Dendritic cell treated with granulocyte-macrophage colony-stimulating factor and Interleukin-4, amounts not matched to agents 40 ng/mL and 50 ng/mL, for 4 days (primary cell): ENCODE results near the gene URB1.

Experiments
- H3K27ac Mint-ChIP-seq: one replicate; pipeline ENCODE4 v1.8.0; 2022; ENCODE audit warnings: mild to moderate bottlenecking, mixed read lengths
- H3K27me3 Mint-ChIP-seq: one replicate; pipeline ENCODE4 v1.8.0; 2022; ENCODE audit warnings: mild to moderate bottlenecking, mixed read lengths
- H3K36me3 Mint-ChIP-seq: one replicate; pipeline ENCODE4 v1.8.0; 2022; ENCODE audit warnings: low read depth, mixed read lengths
- H3K4me1 Mint-ChIP-seq: one replicate; pipeline ENCODE4 v1.8.0; 2022; ENCODE audit warnings: low read depth, mixed read lengths
- H3K4me3 Mint-ChIP-seq: one replicate; pipeline ENCODE4 v1.8.0; 2022; ENCODE audit warnings: mild to moderate bottlenecking, moderate library complexity, mixed read lengths
- H3K9me3 Mint-ChIP-seq: one replicate; pipeline ENCODE4 v1.8.0; 2022; ENCODE audit warnings: mixed read lengths
- intact Hi-C: fragments of 100-400 bp; cut with micrococcal nuclease; formaldehyde crosslinking; loops from one replicate; pipeline ENCODE4 v1.15.0; 2022

The URB1 gene

DNA sequence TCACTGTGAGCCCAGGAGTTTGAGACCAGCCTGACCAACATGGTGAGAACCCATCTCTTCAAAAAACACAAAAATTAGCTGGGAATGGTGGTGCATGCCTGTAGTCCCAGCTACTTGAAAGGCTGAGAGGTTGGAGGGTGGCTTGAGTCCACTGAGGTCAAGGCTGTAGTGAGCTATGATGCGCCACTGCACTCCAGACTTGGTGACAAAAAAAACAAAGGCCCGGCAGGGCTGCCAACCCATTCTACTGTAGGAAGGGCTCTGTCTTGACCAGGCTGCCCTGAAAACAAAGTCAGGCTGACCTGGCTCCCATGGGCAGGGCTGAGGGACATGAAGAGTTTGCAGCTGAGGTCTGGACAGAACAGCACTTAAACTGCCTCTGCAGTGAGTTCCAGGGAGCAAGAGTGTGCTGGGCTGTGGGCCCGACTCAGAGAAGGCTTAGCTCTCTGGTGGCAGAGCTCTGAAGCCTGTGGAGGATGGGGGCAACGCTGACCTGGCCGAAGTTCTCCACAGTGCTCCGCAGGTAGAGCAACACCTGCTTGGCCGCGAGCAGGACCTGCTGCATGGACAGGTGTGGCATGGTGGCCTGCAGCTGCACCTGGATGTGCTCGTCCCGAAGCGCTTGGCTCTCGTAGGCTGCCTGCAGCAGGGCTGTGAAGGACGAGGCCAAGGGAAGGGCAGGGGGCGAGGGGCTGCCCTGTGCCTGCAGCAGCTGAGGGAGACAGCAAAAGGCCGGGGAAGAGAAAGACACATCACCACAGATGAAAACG is 42.4 kb downstream of the URB1 start:
- Mint-ChIP-seq H3K4me1 (no peaks in the 10 kb centered on the region), H3K27me3 (no peaks in the 10 kb centered on the region), H3K4me3 (no peak overlapping the region), H3K27ac (no peak overlapping the region), H3K9me3 (peaks cover 6% of the 10 kb centered on the region), H3K36me3 (peaks cover 100% of the 10 kb centered on the region)
- intact Hi-C loops = no loop called here

DNA sequence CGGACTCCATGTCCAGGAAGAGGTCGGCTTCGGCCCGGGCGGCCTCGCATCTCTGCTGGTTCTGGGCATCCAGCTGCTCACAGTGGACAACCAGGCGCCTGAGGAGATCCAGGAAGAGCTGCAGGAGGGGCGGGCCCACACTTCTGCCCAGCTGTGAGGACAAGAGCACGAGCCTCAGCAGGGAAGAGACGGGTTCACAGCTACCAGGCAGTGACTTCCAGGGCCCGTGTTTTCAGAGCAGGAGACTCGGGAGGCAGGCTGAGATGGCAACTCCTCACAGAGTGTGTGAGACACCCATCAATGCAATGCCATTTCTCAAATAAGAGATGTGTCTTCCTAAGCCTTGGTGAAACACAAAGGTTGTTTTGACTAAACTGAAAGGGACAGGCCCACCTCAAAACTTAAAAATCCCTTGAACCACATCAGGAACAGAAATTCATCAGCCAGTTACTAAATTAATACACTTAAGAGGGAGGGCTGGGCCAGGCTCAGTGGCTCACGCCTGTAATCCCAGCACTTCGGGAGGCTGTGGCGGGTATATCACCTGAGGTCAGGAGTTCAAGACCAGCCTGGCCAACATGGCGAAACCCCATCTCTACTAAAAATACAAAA is 43.4 kb downstream of the URB1 start:
- H3K27ac Mint-ChIP-seq = no peak overlapping the region
- no peaks in the 10 kb centered on the region for H3K4me1 Mint-ChIP-seq
- no peaks in the 10 kb centered on the region for H3K27me3 Mint-ChIP-seq
- H3K36me3 Mint-ChIP-seq = peaks cover 100% of the 10 kb centered on the region
- H3K9me3 Mint-ChIP-seq = peaks cover 15% of the 10 kb centered on the region
- H3K4me3 Mint-ChIP-seq = no peak overlapping the region
- intact Hi-C loops = no loop called here

DNA sequence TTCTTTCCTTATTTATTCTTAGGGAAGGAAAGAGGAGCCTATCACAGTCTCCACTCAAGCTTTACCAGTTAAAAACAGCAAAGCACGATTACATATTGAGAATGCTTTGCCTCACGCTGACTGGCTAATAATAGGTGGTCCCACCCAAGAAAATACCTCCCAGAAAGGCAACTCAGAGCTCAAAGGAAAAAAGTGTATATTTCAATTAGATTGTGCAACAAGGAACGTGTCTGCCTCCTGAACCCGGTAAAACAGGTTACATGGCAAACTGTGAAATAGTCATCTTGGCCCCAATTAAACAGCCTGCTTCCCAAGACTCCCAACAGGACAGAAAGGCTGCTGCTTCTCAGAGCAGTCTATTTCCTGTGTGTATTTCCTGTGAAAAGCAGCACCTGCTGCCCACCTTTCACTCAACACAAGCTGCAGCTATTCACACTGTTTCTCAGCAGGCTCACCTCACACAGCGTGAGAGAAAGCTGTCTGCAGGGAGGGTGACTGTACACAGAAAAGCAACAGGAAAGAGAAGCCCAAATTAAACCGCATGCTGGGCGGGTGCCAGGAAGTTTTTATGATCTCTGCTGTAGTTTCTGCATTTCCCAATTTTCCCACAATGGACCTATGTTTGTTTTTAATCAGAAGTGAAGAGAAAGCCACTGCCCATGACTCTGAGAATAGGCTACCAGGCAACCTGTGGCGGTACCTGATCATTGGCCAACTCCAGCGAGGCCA is 44.0 kb downstream of the URB1 start:
- Mint-ChIP-seq H3K36me3 (peaks cover 100% of the 10 kb centered on the region), H3K27me3 (no peaks in the 10 kb centered on the region), H3K9me3 (peaks cover 22% of the 10 kb centered on the region), H3K4me3 (no peak overlapping the region), H3K27ac (no peak overlapping the region), H3K4me1 (no peaks in the 10 kb centered on the region)
- intact Hi-C loops = no loop called here

GRCh38 chr21:32347977-32348376 is 44.8 kb downstream of the URB1 start:
- Mint-ChIP-seq H3K27me3 (no peaks in the 10 kb centered on the region), H3K9me3 (peaks cover 23% of the 10 kb centered on the region), H3K4me3 (no peak overlapping the region), H3K36me3 (peaks cover 100% of the 10 kb centered on the region), H3K27ac (no peak overlapping the region), H3K4me1 (no peaks in the 10 kb centered on the region)
- intact Hi-C loops = no loop called here

DNA sequence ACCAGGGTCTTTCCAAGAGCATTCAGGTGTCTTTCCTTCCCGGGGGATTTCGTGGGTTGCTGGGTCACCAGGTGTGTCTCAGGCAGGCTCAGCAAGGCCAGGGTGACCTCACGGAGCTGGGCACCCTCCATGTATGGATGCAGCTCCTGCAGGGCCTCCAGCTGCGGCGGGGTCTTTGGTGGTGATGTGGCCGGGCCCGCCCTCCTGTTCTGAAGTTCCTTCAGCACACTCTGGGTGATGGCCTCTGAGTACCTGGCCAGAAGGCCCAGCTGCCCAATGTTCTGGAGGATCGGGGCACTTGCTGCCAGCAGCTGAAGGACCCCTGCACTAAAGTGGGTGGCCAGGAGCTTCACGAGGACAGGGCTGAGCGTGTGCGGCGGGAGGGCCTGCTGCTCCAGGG is 45.5 kb downstream of the URB1 start:
- H3K9me3 Mint-ChIP-seq = peaks cover 23% of the 10 kb centered on the region
- H3K4me1 Mint-ChIP-seq = no peaks in the 10 kb centered on the region
- no peak overlapping the region for H3K4me3 Mint-ChIP-seq
- no peak overlapping the region for H3K27ac Mint-ChIP-seq
- H3K27me3 Mint-ChIP-seq = no peaks in the 10 kb centered on the region
- intact Hi-C loops = no loop called here
- H3K36me3 Mint-ChIP-seq = peaks cover 100% of the 10 kb centered on the region

- intact Hi-C loops = no loop called here
- H3K4me1 Mint-ChIP-seq = no peaks in the 10 kb centered on the region
- no peak overlapping the region for H3K27ac Mint-ChIP-seq
- peaks cover 23% of the 10 kb centered on the region for H3K9me3 Mint-ChIP-seq
- H3K4me3 Mint-ChIP-seq = no peak overlapping the region
- H3K27me3 Mint-ChIP-seq = no peaks in the 10 kb centered on the region
- H3K36me3 Mint-ChIP-seq = peaks cover 100% of the 10 kb centered on the region
Observed at GRCh38 chr21:32346951-32347350, 45.9 kb downstream of the URB1 start.

DNA sequence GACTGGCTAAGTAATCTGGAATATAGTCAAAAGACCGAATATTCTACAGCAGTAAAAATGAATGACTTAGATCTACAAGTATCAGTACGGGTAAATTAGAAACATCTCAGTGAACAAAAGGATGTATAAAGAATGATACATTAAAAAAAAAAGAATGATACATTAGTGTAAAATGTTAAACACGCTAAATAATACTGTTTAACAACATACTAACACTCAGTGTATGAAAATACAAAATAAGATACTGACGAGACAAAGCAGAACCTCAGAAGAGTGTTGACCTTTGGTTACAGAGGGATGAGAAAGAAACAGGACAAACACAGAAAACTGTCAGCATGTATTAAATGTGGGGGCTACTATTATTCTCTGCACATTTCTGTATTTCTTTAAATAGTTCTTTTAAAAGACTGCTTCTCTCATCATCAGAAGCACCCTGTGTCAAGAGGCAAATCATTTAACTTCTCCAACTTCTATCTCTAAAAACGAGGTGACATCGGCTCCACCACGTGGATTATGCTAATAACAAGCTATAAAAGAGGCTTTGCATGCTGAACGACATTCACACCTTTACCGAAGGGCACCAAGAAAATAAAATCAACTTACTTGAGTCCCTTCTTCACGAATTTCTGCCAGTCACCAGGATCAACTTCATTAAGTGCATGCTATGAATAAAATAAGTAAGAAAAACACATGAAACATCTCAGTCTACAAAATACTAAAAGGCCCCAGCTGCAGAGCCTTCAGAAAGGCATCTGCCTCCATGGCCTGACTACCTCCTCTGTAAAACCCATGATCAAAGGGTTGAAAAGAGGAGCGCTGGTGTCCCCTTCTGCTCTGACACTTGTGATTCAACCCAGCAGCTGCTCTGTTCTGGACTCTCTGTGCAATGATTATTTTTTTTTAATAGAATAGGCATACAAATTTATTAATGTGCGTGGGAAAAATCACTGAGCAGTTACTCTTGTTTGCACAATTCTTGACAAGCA is 51.7 kb downstream of the URB1 start:
- H3K4me3 Mint-ChIP-seq = no peak overlapping the region
- peaks cover 22% of the 10 kb centered on the region for H3K9me3 Mint-ChIP-seq
- no peaks in the 10 kb centered on the region for H3K4me1 Mint-ChIP-seq
- H3K27me3 Mint-ChIP-seq = no peaks in the 10 kb centered on the region
- intact Hi-C loops = no loop called here
- H3K27ac Mint-ChIP-seq = no peak overlapping the region
- peaks cover 94% of the 10 kb centered on the region for H3K36me3 Mint-ChIP-seq

DNA sequence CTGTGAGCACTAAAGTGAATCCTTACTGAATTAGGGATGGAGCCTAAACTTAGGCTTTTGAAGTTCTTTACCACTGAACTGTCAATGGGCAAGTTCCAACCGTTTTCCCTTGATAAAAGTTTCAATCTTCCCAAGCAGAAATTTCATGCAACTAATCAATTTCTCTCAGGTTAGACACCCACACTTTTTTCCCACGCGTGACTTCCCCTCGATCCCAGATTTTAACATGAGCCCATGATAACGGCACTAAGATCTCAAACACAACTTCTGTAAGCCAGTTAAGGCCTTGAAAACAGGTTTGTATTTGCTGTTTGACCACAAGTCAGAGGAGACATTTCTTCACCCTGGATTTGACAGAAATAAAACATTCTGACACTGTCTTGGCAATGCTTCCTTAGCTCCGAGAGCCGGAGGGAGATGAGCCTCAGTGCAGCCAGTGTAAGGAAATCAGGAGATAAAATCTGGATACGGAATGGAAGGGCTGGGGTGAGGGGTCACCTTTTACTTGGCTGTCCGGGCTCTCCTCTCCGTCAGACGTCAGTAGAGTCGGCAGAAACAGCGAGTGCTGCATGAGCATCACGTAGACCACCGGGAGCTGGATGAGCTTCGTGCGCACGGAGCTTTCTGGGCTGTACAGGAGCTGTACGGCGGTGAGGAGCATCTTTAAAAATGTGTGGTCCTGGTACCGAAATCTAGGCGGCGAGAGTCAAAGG is 54.4 kb downstream of the URB1 start:
- no peaks in the 10 kb centered on the region for H3K27me3 Mint-ChIP-seq
- no peak overlapping the region for H3K27ac Mint-ChIP-seq
- H3K4me1 Mint-ChIP-seq = no peaks in the 10 kb centered on the region
- intact Hi-C loops = no loop called here
- peaks cover 94% of the 10 kb centered on the region for H3K36me3 Mint-ChIP-seq
- H3K9me3 Mint-ChIP-seq = no peaks in the 10 kb centered on the region
- no peak overlapping the region for H3K4me3 Mint-ChIP-seq

DNA sequence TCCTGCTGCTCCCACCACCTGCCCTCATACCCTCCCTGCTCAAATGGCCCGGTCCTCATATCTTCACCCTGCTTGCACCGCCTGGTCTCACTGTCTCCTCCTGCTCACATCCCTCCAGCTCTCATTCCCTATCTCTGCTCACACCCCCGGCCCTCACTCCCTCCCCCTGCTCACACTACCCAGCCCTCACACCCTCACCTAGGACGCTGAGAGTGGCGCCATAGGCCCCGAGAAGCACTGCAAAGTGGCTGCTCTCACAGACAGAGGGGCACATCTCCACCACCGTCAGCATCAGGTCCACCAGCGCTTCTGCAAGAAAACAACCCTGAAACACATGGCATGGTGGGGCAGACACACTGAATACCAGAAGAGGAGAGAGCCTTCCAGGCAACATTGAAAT is 55.6 kb downstream of the URB1 start:
- Mint-ChIP-seq H3K9me3 (no peaks in the 10 kb centered on the region), H3K27ac (peak overlapping the region; percentile 30), H3K4me3 (no peak overlapping the region), H3K27me3 (no peaks in the 10 kb centered on the region), H3K36me3 (peaks cover 94% of the 10 kb centered on the region), H3K4me1 (no peaks in the 10 kb centered on the region)
- intact Hi-C loops = no loop called here

GRCh38 chr21:32336711-32337110 is 56.1 kb downstream of the URB1 start:
- Mint-ChIP-seq H3K27me3 (no peaks in the 10 kb centered on the region), H3K36me3 (peaks cover 96% of the 10 kb centered on the region), H3K9me3 (no peaks in the 10 kb centered on the region), H3K27ac (no peak overlapping the region), H3K4me3 (no peak overlapping the region), H3K4me1 (no peaks in the 10 kb centered on the region)
- intact Hi-C loops = no loop called here

GRCh38 chr21:32335601-32336575 is 56.9 kb downstream of the URB1 start:
- no peaks in the 10 kb centered on the region for H3K4me1 Mint-ChIP-seq
- intact Hi-C loops = no loop called here
- H3K9me3 Mint-ChIP-seq = no peaks in the 10 kb centered on the region
- no peaks in the 10 kb centered on the region for H3K27me3 Mint-ChIP-seq
- H3K4me3 Mint-ChIP-seq = no peak overlapping the region
- peaks cover 100% of the 10 kb centered on the region for H3K36me3 Mint-ChIP-seq
- no peak overlapping the region for H3K27ac Mint-ChIP-seq

DNA sequence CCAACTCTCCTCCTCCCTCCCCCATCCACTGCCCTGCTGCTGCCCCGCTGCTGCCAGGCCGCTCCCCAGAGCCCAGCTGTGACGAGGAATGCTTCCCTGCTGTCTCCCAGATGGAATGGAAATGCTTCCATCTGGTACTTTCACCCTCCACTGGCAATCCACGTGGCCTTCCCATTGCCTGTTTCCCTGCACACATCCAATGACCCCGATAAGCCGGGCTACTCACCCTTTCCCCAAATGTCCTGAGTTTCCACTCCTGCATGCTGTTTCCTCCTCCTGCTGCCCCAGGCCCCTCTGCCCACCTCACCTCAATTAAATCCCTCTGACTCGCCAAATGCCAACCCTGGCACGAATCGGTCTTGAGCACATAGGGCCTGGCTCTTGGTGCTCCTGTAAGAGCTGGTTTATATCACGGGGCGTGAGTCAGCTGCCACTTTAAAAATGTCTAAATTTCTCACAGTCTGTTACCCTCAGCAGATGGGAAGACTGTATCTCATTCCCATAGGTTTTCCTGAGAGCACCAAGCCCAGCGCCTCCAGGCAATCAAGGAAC is 57.8 kb downstream of the URB1 start:
- H3K4me3 Mint-ChIP-seq = no peak overlapping the region
- no peaks in the 10 kb centered on the region for H3K27me3 Mint-ChIP-seq
- intact Hi-C loops = no loop called here
- H3K4me1 Mint-ChIP-seq = no peaks in the 10 kb centered on the region
- H3K36me3 Mint-ChIP-seq = peaks cover 100% of the 10 kb centered on the region
- H3K27ac Mint-ChIP-seq = no peak overlapping the region
- no peaks in the 10 kb centered on the region for H3K9me3 Mint-ChIP-seq
